OCI-LY1 (cell line): Measurements from ENCODE around the gene MRTFA.

Experiments used
- CTCF ChIP-seq: fragments of 200-600 bp; sonication (generic), shearing (Covaris generic); IDR thresholded peaks from 2 replicates; pipeline ENCODE4 v1.5.1; 2017; ENCODE audit warnings: mild to moderate bottlenecking, antibody characterized with exemption, low read length, moderate library complexity, mixed read lengths
- EZH2 ChIP-seq: fragments of 200-600 bp; sonication (generic), shearing (Covaris generic); IDR thresholded peaks from 2 replicates; pipeline ENCODE4 v1.8.0; 2017; ENCODE audit warnings: borderline replicate concordance, mixed run types, mild to moderate bottlenecking, antibody characterized with exemption, low read length, moderate library complexity, mixed read lengths

GRCh38 chr22:40401532-40401931, 235.0 kb downstream of the MRTFA start:
- TF ChIP-seq CTCF, result no peak
- no peak for TF ChIP-seq EZH2
